Astrocyte (in vitro differentiated cells and primary cell): ENCODE measurements around the gene PRUNE1. TPM values are rescaled to one million over a fixed set of nuclear protein-coding genes. Genes with fewer than 3 reads are reported as not detected.
A peak's percentile ranks its signal among the peaks of the same experiment; 100 is the strongest.

ENCODE experiments used
- DNase-seq: peaks from one replicate; pipeline ENCODE4 v3.0.0-alpha.2; 2010; ENCODE audit warnings: low read depth
- FAIRE-seq: peaks from 2 replicates; lab custom pipeline; 2011; peaks lifted over from hg19 to GRCh38; lab: Jason Lieb, UNC
- H2AFZ ChIP-seq: 2 replicates; pipeline ENCODE4 v1.6.0; 2012; ENCODE audit warnings: low read depth, low read length, inconsistent platforms
- H3K27ac ChIP-seq: 2 replicates; pipeline ENCODE4 v1.5.1; 2011; ENCODE audit warnings: low read depth, low read length, inconsistent platforms
- H3K27me3 ChIP-seq: 2 replicates; pipeline ENCODE4 v1.6.0; 2011; ENCODE audit warnings: low read length, inconsistent platforms; ENCODE audit not compliant: insufficient read depth
- H3K36me3 ChIP-seq: 2 replicates; pipeline ENCODE4 v1.5.1; 2011; ENCODE audit warnings: low read length, inconsistent platforms; ENCODE audit not compliant: insufficient read depth
- H3K4me1 ChIP-seq: 2 replicates; pipeline ENCODE4 v1.5.1; 2011; ENCODE audit warnings: low read length, inconsistent platforms; ENCODE audit not compliant: insufficient read depth
- H3K4me2 ChIP-seq: 2 replicates; pipeline ENCODE4 v1.6.0; 2012; ENCODE audit warnings: low read length, inconsistent platforms
- H3K4me3 ChIP-seq: 2 replicates; pipeline ENCODE4 v1.5.1; 2011; ENCODE audit warnings: low read depth, mild to moderate bottlenecking, low read length, inconsistent platforms; ENCODE audit not compliant: insufficient read depth
- H3K79me2 ChIP-seq: 2 replicates; pipeline ENCODE4 v1.6.0; 2012; ENCODE audit warnings: mild to moderate bottlenecking, low read length, inconsistent platforms; ENCODE audit not compliant: insufficient read depth
- H3K9ac ChIP-seq: 2 replicates; pipeline ENCODE4 v1.6.0; 2012; ENCODE audit warnings: mild to moderate bottlenecking, low read length, inconsistent platforms
- H3K9me3 ChIP-seq: 2 replicates; pipeline ENCODE4 v1.5.1; 2012; ENCODE audit warnings: low read depth, mild to moderate bottlenecking, low read length, inconsistent platforms; ENCODE audit not compliant: insufficient read depth
- H4K20me1 ChIP-seq: 2 replicates; pipeline ENCODE4 v1.6.0; 2012; ENCODE audit warnings: low read length, inconsistent platforms; ENCODE audit not compliant: insufficient read depth
- H3K27ac Mint-ChIP-seq: one replicate; pipeline ENCODE4 v1.8.0; 2021; ENCODE audit warnings: mild to moderate bottlenecking, mixed read lengths; ENCODE audit not compliant: unreplicated experiment
- H3K27me3 Mint-ChIP-seq: one replicate; pipeline ENCODE4 v1.8.0; 2021; ENCODE audit warnings: low read depth, mixed read lengths; ENCODE audit not compliant: unreplicated experiment
- H3K36me3 Mint-ChIP-seq: one replicate; pipeline ENCODE4 v1.8.0; 2021; ENCODE audit warnings: low read depth, mixed read lengths; ENCODE audit not compliant: unreplicated experiment
- H3K4me1 Mint-ChIP-seq: one replicate; pipeline ENCODE4 v1.8.0; 2021; ENCODE audit warnings: low read depth, mixed read lengths; ENCODE audit not compliant: unreplicated experiment
- H3K4me3 Mint-ChIP-seq: one replicate; pipeline ENCODE4 v1.8.0; 2021; ENCODE audit warnings: mild to moderate bottlenecking, moderate library complexity, mixed read lengths; ENCODE audit not compliant: unreplicated experiment
- H3K9me3 Mint-ChIP-seq: one replicate; pipeline ENCODE4 v1.8.0; 2021; ENCODE audit warnings: mild to moderate bottlenecking, mixed read lengths; ENCODE audit not compliant: unreplicated experiment
- CTCF ChIP-seq: IDR thresholded peaks from 2 replicates; pipeline ENCODE4 v1.5.1; 2011; ENCODE audit warnings: low read depth, mild to moderate bottlenecking, inconsistent platforms, low read length, moderate library complexity; ENCODE audit not compliant: insufficient read depth
- EZH2 ChIP-seq: IDR thresholded peaks from 2 replicates; pipeline ENCODE4 v1.6.1; 2012; ENCODE audit warnings: mild to moderate bottlenecking, low read length, inconsistent platforms; ENCODE audit not compliant: insufficient read depth
- total RNA-seq: library from RNA; stranded (reverse); gene quantifications from 2 replicates; pipeline ENCODE4 v1.2.1, GENCODE V29; 2021

Gene PRUNE1
- total RNA-seq, 1 donor from 2014 or later, result 14.3 TPM

DNA sequence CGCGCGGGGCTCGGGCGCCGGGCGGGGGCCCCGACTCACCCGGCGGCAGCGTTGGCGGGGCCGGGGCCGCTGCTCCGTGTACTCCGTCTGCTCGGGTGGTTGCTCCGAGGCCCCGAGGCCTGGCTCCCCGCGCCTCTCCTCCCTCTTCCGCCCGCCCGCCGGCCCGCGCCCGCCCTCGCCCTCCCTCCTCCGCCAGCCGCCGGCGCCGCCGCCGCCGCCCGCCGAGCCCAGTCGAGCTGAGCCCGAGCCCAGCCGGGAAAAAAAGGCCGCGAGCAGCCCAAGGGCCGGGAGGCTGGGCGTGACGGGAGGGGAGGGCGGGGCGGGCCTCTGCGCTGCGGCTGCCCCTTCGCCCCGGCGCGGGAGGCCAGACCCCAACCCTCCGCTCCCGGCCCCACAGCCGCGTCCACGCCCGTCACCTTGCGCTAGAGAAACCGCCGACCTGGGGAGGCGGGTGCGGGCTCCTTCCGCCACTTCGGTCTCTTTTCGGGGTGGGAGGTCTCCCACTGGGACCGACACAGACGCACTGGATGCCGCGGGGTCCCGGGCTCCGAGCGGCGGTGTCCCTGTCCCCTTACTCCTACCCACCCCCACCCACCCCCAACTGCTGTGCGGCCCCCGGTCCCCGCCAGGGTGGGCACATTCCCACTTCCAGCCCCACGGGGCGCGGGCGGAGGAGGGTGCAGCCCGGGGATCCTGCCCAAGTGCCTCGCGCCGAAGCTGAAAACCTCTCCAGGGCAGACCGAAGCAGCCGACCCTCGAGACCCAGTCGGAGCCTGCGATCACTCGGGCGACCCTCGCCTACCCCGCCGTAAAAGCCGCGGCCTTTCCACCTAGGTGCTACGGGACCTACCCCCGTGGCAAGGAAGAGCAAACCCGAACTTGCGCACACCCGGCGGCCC, 33.4 kb upstream of the PRUNE1 start, which contains the start of gene CERS2:
CERS2 (minus strand) TSS at position 256 of the 899 bp plus-strand sequence. CDS start 5,745 bp downstream, outside the sequence.
- Histone ChIP-seq H2AFZ (peak within 1 kb of the TSS; percentile 87), H3K4me3 (peak within 1 kb of the TSS; percentile 91), H3K9ac (peak within 1 kb of the TSS; percentile 88), H3K79me2 (peaks cover 44% of the 10 kb centered on the region), H3K27ac (peak within 1 kb of the TSS; percentile 75), H3K4me1 (peaks cover 48% of the 10 kb centered on the region), H3K27me3 (no peaks in the 10 kb centered on the region), H3K4me2 (peak within 1 kb of the TSS; percentile 97), H4K20me1 (peaks cover 40% of the 10 kb centered on the region), H3K36me3 (no peaks in the 10 kb centered on the region), H3K9me3 (no peaks in the 10 kb centered on the region)
- TF ChIP-seq CTCF (no peak), EZH2 (no peak)
- H3K27ac Mint-ChIP-seq, result peak within 1 kb of the TSS; percentile 86
- peaks cover 38% of the 10 kb centered on the region for H3K4me1 Mint-ChIP-seq
- FAIRE-seq (no peak), DNase-seq (peak; percentile 49)
- H3K36me3 Mint-ChIP-seq, result peaks cover 2% of the 10 kb centered on the region
- H3K27me3 Mint-ChIP-seq, result no peaks in the 10 kb centered on the region
- no peaks in the 10 kb centered on the region for H3K9me3 Mint-ChIP-seq
- peak within 1 kb of the TSS; percentile 88 for H3K4me3 Mint-ChIP-seq

- Histone ChIP-seq H3K9me3 (no peaks in the 10 kb centered on the region), H3K9ac (no peak overlapping the region), H3K27ac (no peak overlapping the region), H3K79me2 (peaks cover 28% of the 10 kb centered on the region), H4K20me1 (peaks cover 25% of the 10 kb centered on the region), H3K4me3 (no peak overlapping the region), H3K4me2 (no peak overlapping the region), H3K4me1 (peaks cover 47% of the 10 kb centered on the region), H3K36me3 (no peaks in the 10 kb centered on the region), H2AFZ (no peak overlapping the region), H3K27me3 (no peaks in the 10 kb centered on the region)
- Mint-ChIP-seq H3K27ac (no peak overlapping the region), H3K27me3 (no peaks in the 10 kb centered on the region), H3K36me3 (peaks cover 2% of the 10 kb centered on the region), H3K9me3 (no peaks in the 10 kb centered on the region), H3K4me1 (peaks cover 34% of the 10 kb centered on the region), H3K4me3 (no peak overlapping the region)
- TF ChIP-seq EZH2, result no peak
- no peak for TF ChIP-seq CTCF
- DNase-seq, result no peak
- FAIRE-seq, result no peak
Observed at GRCh38 chr1:150976401-150976821, 31.8 kb upstream of the PRUNE1 start.
